WTC11 (cell line): ENCODE measurements around the gene DNASE1L3. TPM values are rescaled to one million over a fixed set of nuclear protein-coding genes. Genes with fewer than 3 reads are reported as not detected.

Experiments used
- ATAC-seq: fragments of 200-7000 bp; cut with Tn5 transposase; 2 replicates; pipeline ENCODE4 v1.10.0; 2021; ENCODE audit warnings: mild to moderate bottlenecking, moderate library complexity
- CTCF ChIA-PET: fragments of 300-600 bp; sonication (Branson Sonifier 250); formaldehyde crosslinking; loops from one replicate; lab custom pipeline; 2021; ENCODE audit warnings: antibody characterized with exemption; lab: Charles Lee
- POLR2A ChIA-PET: fragments of 350-600 bp; sonication (Branson Sonifier 250); formaldehyde crosslinking; loops from one replicate; lab custom pipeline; 2021; ENCODE audit warnings: antibody characterized with exemption; lab: Charles Lee
- DNase-seq: peaks from one replicate; pipeline ENCODE4 v3.0.0; 2021; ENCODE audit warnings: low spot score
- H3K27ac Mint-ChIP-seq: 2 replicates; pipeline ENCODE4 v1.8.0; 2021; ENCODE audit warnings: mixed read lengths
- H3K27me3 Mint-ChIP-seq: 2 replicates; pipeline ENCODE4 v1.8.0; 2021; ENCODE audit warnings: low read depth, mild to moderate bottlenecking, moderate library complexity, mixed read lengths
- H3K36me3 Mint-ChIP-seq: 2 replicates; pipeline ENCODE4 v1.8.0; 2021; ENCODE audit warnings: mixed read lengths
- H3K4me1 Mint-ChIP-seq: 2 replicates; pipeline ENCODE4 v1.8.0; 2022; ENCODE audit warnings: mixed read lengths
- H3K4me3 Mint-ChIP-seq: 2 replicates; pipeline ENCODE4 v1.8.0; 2021; ENCODE audit warnings: mild to moderate bottlenecking, moderate library complexity, mixed read lengths
- H3K9me3 Mint-ChIP-seq: 2 replicates; pipeline ENCODE4 v1.8.0; 2021; ENCODE audit warnings: mixed read lengths
- ATF3 ChIP-seq: sonication (generic); formaldehyde crosslinking; conservative IDR thresholded peaks from 2 replicates; pipeline ENCODE4 v1.8.1; 2022; ENCODE audit warnings: mild to moderate bottlenecking, missing genetic modification reagents
- CBFB ChIP-seq: sonication (generic); formaldehyde crosslinking; IDR thresholded peaks from 2 replicates; pipeline ENCODE4 v1.8.1; 2022; ENCODE audit warnings: mild to moderate bottlenecking, low read depth, missing genetic modification reagents
- CREB1 ChIP-seq: sonication (generic); formaldehyde crosslinking; IDR thresholded peaks from 2 replicates; pipeline ENCODE4 v1.8.0; 2023; ENCODE audit warnings: mild to moderate bottlenecking, missing genetic modification reagents
- E2F5 ChIP-seq: sonication (generic); formaldehyde crosslinking; IDR thresholded peaks from 2 replicates; pipeline ENCODE4 v1.8.1; 2022; ENCODE audit warnings: mild to moderate bottlenecking, moderate library complexity, missing genetic modification reagents
- ESRRA ChIP-seq: sonication (generic); formaldehyde crosslinking; IDR thresholded peaks from 2 replicates; pipeline ENCODE4 v1.8.1; 2022; ENCODE audit warnings: mild to moderate bottlenecking, missing genetic modification reagents, borderline replicate concordance
- ETV6 ChIP-seq: sonication (generic); formaldehyde crosslinking; IDR thresholded peaks from 2 replicates; pipeline ENCODE4 v1.8.1; 2022; ENCODE audit warnings: mild to moderate bottlenecking, missing genetic modification reagents
- FOXK1 ChIP-seq: sonication (generic); formaldehyde crosslinking; IDR thresholded peaks from 2 replicates; pipeline ENCODE4 v1.8.0; 2022; ENCODE audit warnings: mild to moderate bottlenecking, moderate library complexity, missing genetic modification reagents
- GRHL2 ChIP-seq: fragments of 250-450 bp; sonication (Bioruptor Pico); IDR thresholded peaks from 2 replicates; pipeline ENCODE4 v1.8.0; 2022; ENCODE audit warnings: mild to moderate bottlenecking, moderate library complexity; ENCODE audit not compliant: insufficient replicate concordance, severe bottlenecking
- GTF2I ChIP-seq: fragments of 250-450 bp; sonication (Bioruptor Pico); conservative IDR thresholded peaks from 2 replicates; pipeline ENCODE4 v1.4.0; 2021; ENCODE audit warnings: mild to moderate bottlenecking
- MXD4 ChIP-seq: fragments of 250-450 bp; sonication (Bioruptor Pico); IDR thresholded peaks from 2 replicates; pipeline ENCODE4 v1.8.0; 2021; ENCODE audit warnings: mild to moderate bottlenecking, moderate library complexity, borderline replicate concordance
- PRDM15 ChIP-seq: sonication (generic); formaldehyde crosslinking; IDR thresholded peaks from 2 replicates; pipeline ENCODE4 v1.8.0; 2022; ENCODE audit warnings: missing genetic modification reagents
- RORB ChIP-seq: fragments of 250-450 bp; sonication (Bioruptor Pico); IDR thresholded peaks from 2 replicates; pipeline ENCODE4 v1.9.0; 2021; ENCODE audit warnings: mild to moderate bottlenecking
- TCF7 ChIP-seq: sonication (generic); formaldehyde crosslinking; IDR thresholded peaks from 2 replicates; pipeline ENCODE4 v1.8.0; 2022; ENCODE audit warnings: mild to moderate bottlenecking, low read depth, missing genetic modification reagents, moderate library complexity
- TEAD1 ChIP-seq: sonication (generic); formaldehyde crosslinking; IDR thresholded peaks from 2 replicates; pipeline ENCODE4 v1.8.0; 2022; ENCODE audit warnings: mild to moderate bottlenecking, missing genetic modification reagents
- USF1 ChIP-seq: sonication (generic); formaldehyde crosslinking; IDR thresholded peaks from 2 replicates; pipeline ENCODE4 v1.8.0; 2022; ENCODE audit warnings: mild to moderate bottlenecking, missing genetic modification reagents
- ZBTB21 ChIP-seq: sonication (generic); formaldehyde crosslinking; IDR thresholded peaks from 2 replicates; pipeline ENCODE4 v1.8.1; 2023; ENCODE audit warnings: mild to moderate bottlenecking, missing genetic modification reagents, borderline replicate concordance
- ZMAT4 ChIP-seq: fragments of 250-450 bp; sonication (Bioruptor Pico); IDR thresholded peaks from 2 replicates; pipeline ENCODE4 v1.9.0; 2021; ENCODE audit warnings: mild to moderate bottlenecking
- ZNF219 ChIP-seq: sonication (generic); formaldehyde crosslinking; IDR thresholded peaks from 2 replicates; pipeline ENCODE4 v1.8.0; 2023; ENCODE audit warnings: missing genetic modification reagents, mild to moderate bottlenecking, borderline replicate concordance
- ZNF396 ChIP-seq: fragments of 250-450 bp; sonication (Bioruptor Pico); IDR thresholded peaks from 2 replicates; pipeline ENCODE4 v1.8.0; 2021; ENCODE audit warnings: mild to moderate bottlenecking, moderate library complexity, borderline replicate concordance
- ZNF423 ChIP-seq: fragments of 250-450 bp; sonication (Bioruptor Pico); IDR thresholded peaks from 2 replicates; pipeline ENCODE4 v2.1.2; 2022; ENCODE audit warnings: mild to moderate bottlenecking, moderate library complexity
- total RNA-seq: library from RNA; stranded (reverse); gene quantifications from 3 replicates; pipeline ENCODE4 v1.2.3, GENCODE V29; 2021

The DNASE1L3 gene
- total RNA-seq, 1 experiment from 2014 or later, result not detected

- TF ChIP-seq ZBTB21 (CRISPR knock-in tag), result no peak
- no peak for TF ChIP-seq USF1 (CRISPR knock-in tag)
- no peak for TF ChIP-seq TEAD1 (CRISPR knock-in tag)
- TF ChIP-seq ZNF396 (CRISPR knock-in tag), result no peak
- TF ChIP-seq TCF7 (CRISPR knock-in tag), result no peak
- no peak for TF ChIP-seq E2F5
- TF ChIP-seq CREB1 (CRISPR knock-in tag), result no peak
- TF ChIP-seq ESRRA (CRISPR knock-in tag), result no peak
- no peak for TF ChIP-seq CBFB
- no peak for TF ChIP-seq GTF2I (CRISPR knock-in tag)
- no peak for TF ChIP-seq ZNF423
- no peak for TF ChIP-seq ATF3 (CRISPR knock-in tag)
- TF ChIP-seq GRHL2 (CRISPR knock-in tag), result no peak
- TF ChIP-seq RORB (CRISPR knock-in tag), result no peak
- no peak for TF ChIP-seq ZMAT4
- TF ChIP-seq FOXK1 (CRISPR knock-in tag), result no peak
- TF ChIP-seq PRDM15 (CRISPR knock-in tag), result no peak
- POLR2A ChIA-PET, result interaction anchor here (0.7 kb wide), 1 partner anchor 103 kb away, joined by 3 read pairs; no protein-coding TSS in a partner anchor
- H3K27ac Mint-ChIP-seq, result no peak overlapping the region
- H3K9me3 Mint-ChIP-seq, result no peaks in the 10 kb centered on the region
- H3K4me1 Mint-ChIP-seq, result peaks cover 9% of the 10 kb centered on the region
- no peaks in the 10 kb centered on the region for H3K27me3 Mint-ChIP-seq
- no peak for DNase-seq
- H3K36me3 Mint-ChIP-seq, result no peaks in the 10 kb centered on the region
- CTCF ChIA-PET, result interaction anchor here (1.0 to 1.9 kb wide), 3 partner anchors 23 to 113 kb away, joined by 4 to 5 read pairs (median 5); partner anchors contain the start of genes HTD2 and RPP14
- no peak overlapping the region for H3K4me3 Mint-ChIP-seq
- no peak for ATAC-seq
Measured at GRCh38 chr3:58193682-58194407, 16.9 kb downstream of the DNASE1L3 start.

- no peak for TF ChIP-seq ZNF219
- TF ChIP-seq ETV6 (CRISPR knock-in tag), result no peak
- TF ChIP-seq MXD4, result no peak
- TF ChIP-seq TEAD1 (CRISPR knock-in tag), result no peak
- no peak for TF ChIP-seq ATF3 (CRISPR knock-in tag)
- Mint-ChIP-seq H3K27ac (no peak overlapping the region), H3K4me1 (peaks cover 16% of the 10 kb centered on the region), H3K9me3 (no peaks in the 10 kb centered on the region), H3K36me3 (no peaks in the 10 kb centered on the region), H3K4me3 (no peak overlapping the region), H3K27me3 (no peaks in the 10 kb centered on the region)
- ChIA-PET POLR2A (no interaction called here), CTCF (interaction anchor here (1.9 to 5.6 kb wide), 2 partner anchors 15 to 25 kb away, joined by 5 to 88 read pairs; no protein-coding TSS in a partner anchor)
- DNase-seq (no peak), ATAC-seq (no peak)
Measured at GRCh38 chr3:58192069-58192468, 18.7 kb downstream of the DNASE1L3 start.
